ENCODE data around the gene TFAP2B. TPM values are rescaled to one million over a fixed set of nuclear protein-coding genes. Genes with fewer than 3 reads are reported as not detected.

The TFAP2B gene
- total RNA-seq, result 25.3 TPM
- 11.6 TPM for polyA plus RNA-seq (ENCODE audit: insufficient read depth, low read depth, low replicate concordance)
- long read RNA-seq, donor 1, transcript TFAP2B-203 (2 exons, 835 nt), result major isoform, 6 of 6 reads
- long read RNA-seq, donor 1, partial matches to known transcripts, result 0 of 6 reads
- long read RNA-seq, donor 1, other reads (novel, unspliced or antisense), result 0 of 6 reads
- long read RNA-seq, donor 2, transcript TFAP2B-203 (2 exons, 835 nt), result major isoform, 10 of 21 reads
- long read RNA-seq, donor 2, partial matches to known transcripts, result 0 of 21 reads
- long read RNA-seq, donor 2, other reads (novel, unspliced or antisense), result 11 of 21 reads
- long read RNA-seq, donor 3, full-length matches to known transcripts, result 11 of 23 reads
- long read RNA-seq, donor 3, partial matches to known transcripts, result 12 of 23 reads
- long read RNA-seq, donor 3, other reads (novel, unspliced or antisense), result 0 of 23 reads
- long read RNA-seq, donor 4, transcript TFAP2B-203 (2 exons, 835 nt), result major isoform, 6 of 23 reads
- long read RNA-seq, donor 4, partial matches to known transcripts, result 0 of 23 reads
- long read RNA-seq, donor 4, other reads (novel, unspliced or antisense), result 17 of 23 reads
- long read RNA-seq, donor 5, result 0 reads
- long read RNA-seq, donor 6, partial matches to known transcripts, result 0 of 2 reads
- long read RNA-seq, donor 6, other reads (novel, unspliced or antisense), result 0 of 2 reads
- long read RNA-seq, donor 7, full-length matches to known transcripts, result 3 of 20 reads
- long read RNA-seq, donor 7, partial matches to known transcripts, result 10 of 20 reads
- long read RNA-seq, donor 7, other reads (novel, unspliced or antisense), result 7 of 20 reads
- long read RNA-seq, donor 8, transcript TFAP2B-203 (2 exons, 835 nt), result major isoform, 7 of 7 reads
- long read RNA-seq, donor 8, partial matches to known transcripts, result 0 of 7 reads
- long read RNA-seq, donor 8, other reads (novel, unspliced or antisense), result 0 of 7 reads
- long read RNA-seq, donor 9, partial matches to known transcripts, result 0 of 4 reads
- long read RNA-seq, donor 9, other reads (novel, unspliced or antisense), result 0 of 4 reads
- long read RNA-seq, donor 10, transcript TFAP2B-203 (2 exons, 835 nt), result major isoform, 16 of 23 reads
- long read RNA-seq, donor 10, partial matches to known transcripts, result 0 of 23 reads
- long read RNA-seq, donor 10, other reads (novel, unspliced or antisense), result 7 of 23 reads

DNA sequence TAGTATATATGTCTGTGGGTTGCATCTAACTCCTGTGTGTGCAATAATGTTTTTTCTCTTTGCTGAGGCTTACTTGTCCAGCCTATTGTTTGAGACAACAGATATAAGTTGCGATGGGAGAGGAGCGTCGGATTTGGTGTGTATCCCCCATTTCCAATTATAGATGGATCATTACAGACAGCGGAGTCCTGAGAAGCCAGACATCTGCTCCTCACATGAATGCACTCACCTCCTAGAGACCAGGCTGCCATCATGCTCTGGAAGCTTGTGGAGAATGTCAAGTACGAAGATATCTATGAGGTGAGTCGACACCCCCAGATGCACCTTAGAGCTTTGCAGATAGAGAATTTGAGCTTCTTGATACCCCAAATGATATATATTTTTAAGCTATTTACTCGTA, at the start of gene TFAP2B:
TSS of gene TFAP2B (plus strand) at position 199 of the 400 bp plus-strand sequence. CDS start at position 220, 21 bp downstream.
- FAIRE-seq (no peak), DNase-seq (peak in 2 of 5 donors; percentile 45 to 48)
- H3K36me3 ChIP-seq (ENCODE audit: control insufficient read depth in 2 of 3, insufficient read depth in 3 of 3, low read length in 3 of 3), result no peaks in the 10 kb centered on the region
- H3K4me1 ChIP-seq (ENCODE audit: control insufficient read depth in 2 of 3, insufficient read depth in 2 of 3, low read depth in 1 of 3, low read length in 3 of 3), result peaks cover 0 to 3% (median 0%) of the 10 kb centered on the region in 3 donors
- H3K9me3 ChIP-seq (ENCODE audit: control insufficient read depth in 2 of 3, insufficient read depth in 1 of 3, low read length in 3 of 3), result no peaks in the 10 kb centered on the region
- H3K27ac ChIP-seq (ENCODE audit: low read depth in 2 of 2, low read length in 2 of 2), result peak within 1 kb of the TSS; percentile 83 to 89
- peaks cover 45% of the 10 kb centered on the region for H3K27me3 ChIP-seq (ENCODE audit: control insufficient read depth, insufficient read depth, low read length)
- H3K9ac ChIP-seq (ENCODE audit: low read length in 3 of 3), result peak within 1 kb of the TSS in 1 of 3 donors; percentile 71
- intact Hi-C loops (cut with DNase I), result loop anchor here (10.0 kb wide), 1 partner anchor 1226 kb away; no protein-coding TSS in a partner anchor
- H3K4me3 ChIP-seq (ENCODE audit: low read length in 3 of 3), result peak within 1 kb of the TSS; percentile 15 to 69 (median 24)
- TF ChIP-seq, protein P1, sequence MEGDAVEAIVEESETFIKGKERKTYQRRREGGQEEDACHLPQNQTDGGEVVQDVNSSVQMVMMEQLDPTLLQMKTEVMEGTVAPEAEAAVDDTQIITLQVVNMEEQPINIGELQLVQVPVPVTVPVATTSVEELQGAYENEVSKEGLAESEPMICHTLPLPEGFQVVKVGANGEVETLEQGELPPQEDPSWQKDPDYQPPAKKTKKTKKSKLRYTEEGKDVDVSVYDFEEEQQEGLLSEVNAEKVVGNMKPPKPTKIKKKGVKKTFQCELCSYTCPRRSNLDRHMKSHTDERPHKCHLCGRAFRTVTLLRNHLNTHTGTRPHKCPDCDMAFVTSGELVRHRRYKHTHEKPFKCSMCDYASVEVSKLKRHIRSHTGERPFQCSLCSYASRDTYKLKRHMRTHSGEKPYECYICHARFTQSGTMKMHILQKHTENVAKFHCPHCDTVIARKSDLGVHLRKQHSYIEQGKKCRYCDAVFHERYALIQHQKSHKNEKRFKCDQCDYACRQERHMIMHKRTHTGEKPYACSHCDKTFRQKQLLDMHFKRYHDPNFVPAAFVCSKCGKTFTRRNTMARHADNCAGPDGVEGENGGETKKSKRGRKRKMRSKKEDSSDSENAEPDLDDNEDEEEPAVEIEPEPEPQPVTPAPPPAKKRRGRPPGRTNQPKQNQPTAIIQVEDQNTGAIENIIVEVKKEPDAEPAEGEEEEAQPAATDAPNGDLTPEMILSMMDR (IDR thresholded peaks at IDR 0.05; ENCODE audit: borderline replicate concordance, extremely low read depth, insufficient read depth), result no peak

GRCh38 chr6:50778696-50779095, 40.0 kb upstream of the TFAP2B start:
- intact Hi-C loops (cut with DNase I), result no loop called here
- Histone ChIP-seq H3K9ac (ENCODE audit: low read length in 3 of 3) (no peak overlapping the region), H3K27me3 (ENCODE audit: control insufficient read depth, insufficient read depth, low read length) (no peaks in the 10 kb centered on the region), H3K4me1 (ENCODE audit: control insufficient read depth in 2 of 3, insufficient read depth in 2 of 3, low read depth in 1 of 3, low read length in 3 of 3) (no peaks in the 10 kb centered on the region), H3K4me3 (ENCODE audit: low read length in 3 of 3) (no peak overlapping the region), H3K9me3 (ENCODE audit: control insufficient read depth in 2 of 3, insufficient read depth in 1 of 3, low read length in 3 of 3) (no peaks in the 10 kb centered on the region), H3K36me3 (ENCODE audit: control insufficient read depth in 2 of 3, insufficient read depth in 3 of 3, low read length in 3 of 3) (no peaks in the 10 kb centered on the region), H3K27ac (ENCODE audit: low read depth in 2 of 2, low read length in 2 of 2) (no peak overlapping the region)
- no peak for DNase-seq
- TF ChIP-seq, protein P1 (IDR thresholded peaks at IDR 0.05; ENCODE audit: borderline replicate concordance, extremely low read depth, insufficient read depth), result no peak
- no peak for FAIRE-seq

- H3K4me1 ChIP-seq (ENCODE audit: control insufficient read depth in 2 of 3, insufficient read depth in 2 of 3, low read depth in 1 of 3, low read length in 3 of 3), result no peaks in the 10 kb centered on the region
- no peaks in the 10 kb centered on the region for H3K9me3 ChIP-seq (ENCODE audit: control insufficient read depth in 2 of 3, insufficient read depth in 1 of 3, low read length in 3 of 3)
- intact Hi-C loops (cut with DNase I), result no loop called here
- no peak overlapping the region for H3K9ac ChIP-seq (ENCODE audit: low read length in 3 of 3)
- DNase-seq (no peak), FAIRE-seq (no peak)
- TF ChIP-seq, protein P1 (IDR thresholded peaks at IDR 0.05; ENCODE audit: borderline replicate concordance, extremely low read depth, insufficient read depth), result no peak
- no peaks in the 10 kb centered on the region for H3K27me3 ChIP-seq (ENCODE audit: control insufficient read depth, insufficient read depth, low read length)
- H3K4me3 ChIP-seq (ENCODE audit: low read length in 3 of 3), result no peak overlapping the region
- H3K36me3 ChIP-seq (ENCODE audit: control insufficient read depth in 2 of 3, insufficient read depth in 3 of 3, low read length in 3 of 3), result no peaks in the 10 kb centered on the region
- H3K27ac ChIP-seq (ENCODE audit: low read depth in 2 of 2, low read length in 2 of 2), result no peak overlapping the region
Measured at GRCh38 chr6:50780382-50780781, 38.3 kb upstream of the TFAP2B start.
